ENCODE data around the gene TLE5.

DNA sequence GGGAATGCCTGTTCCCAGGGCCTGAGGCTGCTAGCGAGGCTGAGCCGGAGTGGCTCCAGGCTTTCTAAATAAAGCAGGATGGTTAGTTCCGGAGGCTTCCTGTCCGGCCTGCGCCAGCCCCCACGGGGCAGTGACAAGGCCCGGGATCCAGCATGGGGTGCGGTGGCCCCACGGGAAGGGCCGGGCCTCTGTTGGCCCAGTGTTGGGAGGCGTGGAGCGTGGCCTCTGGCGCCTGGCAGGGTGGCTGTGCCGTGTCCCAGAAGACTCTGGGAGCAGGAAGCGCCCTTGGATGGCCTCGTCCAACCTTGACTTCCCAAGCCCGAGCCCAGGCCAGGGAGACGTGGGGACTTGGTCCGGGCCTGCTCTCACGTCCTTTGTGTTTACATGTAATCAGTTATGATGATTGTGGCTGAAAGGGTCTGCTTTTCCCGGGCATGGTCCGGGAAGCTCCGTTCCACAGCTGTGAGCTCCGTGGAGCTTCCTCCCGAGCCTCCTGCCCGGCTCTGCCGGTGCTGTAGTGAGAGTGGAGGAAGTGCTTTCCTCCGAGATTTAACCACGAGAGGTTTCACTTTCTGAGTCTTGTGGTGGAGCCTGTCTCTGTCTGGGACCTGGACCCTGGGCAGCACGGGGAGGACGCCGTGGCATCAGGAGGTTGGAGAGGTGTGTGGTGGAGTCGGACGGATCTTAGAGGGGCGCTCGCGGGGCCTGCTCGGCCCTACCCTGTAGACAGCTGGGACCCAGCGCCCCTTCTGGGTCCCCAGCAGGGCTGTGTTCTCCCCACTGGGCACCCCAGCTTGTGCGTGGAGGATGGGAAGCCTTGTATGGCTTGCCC lies 36.4 kb upstream of the TLE5 start:
- TF ChIP-seq, protein P1, sequence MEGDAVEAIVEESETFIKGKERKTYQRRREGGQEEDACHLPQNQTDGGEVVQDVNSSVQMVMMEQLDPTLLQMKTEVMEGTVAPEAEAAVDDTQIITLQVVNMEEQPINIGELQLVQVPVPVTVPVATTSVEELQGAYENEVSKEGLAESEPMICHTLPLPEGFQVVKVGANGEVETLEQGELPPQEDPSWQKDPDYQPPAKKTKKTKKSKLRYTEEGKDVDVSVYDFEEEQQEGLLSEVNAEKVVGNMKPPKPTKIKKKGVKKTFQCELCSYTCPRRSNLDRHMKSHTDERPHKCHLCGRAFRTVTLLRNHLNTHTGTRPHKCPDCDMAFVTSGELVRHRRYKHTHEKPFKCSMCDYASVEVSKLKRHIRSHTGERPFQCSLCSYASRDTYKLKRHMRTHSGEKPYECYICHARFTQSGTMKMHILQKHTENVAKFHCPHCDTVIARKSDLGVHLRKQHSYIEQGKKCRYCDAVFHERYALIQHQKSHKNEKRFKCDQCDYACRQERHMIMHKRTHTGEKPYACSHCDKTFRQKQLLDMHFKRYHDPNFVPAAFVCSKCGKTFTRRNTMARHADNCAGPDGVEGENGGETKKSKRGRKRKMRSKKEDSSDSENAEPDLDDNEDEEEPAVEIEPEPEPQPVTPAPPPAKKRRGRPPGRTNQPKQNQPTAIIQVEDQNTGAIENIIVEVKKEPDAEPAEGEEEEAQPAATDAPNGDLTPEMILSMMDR (conservative IDR thresholded peaks at IDR 0.05; ENCODE audit: low read depth in 2 of 2): no peak
- TF ChIP-seq CREB1 (CRISPR knock-in tag; IDR thresholded peaks at IDR 0.05; ENCODE audit: low read depth) (no peak), EZH2 (IDR thresholded peaks at IDR 0.05; ENCODE audit: low read depth, unreplicated experiment) (no peak), POLR2AphosphoS5 (IDR thresholded peaks at IDR 0.05; ENCODE audit: low read depth) (no peak)
- TF ChIP-seq, protein P2, sequence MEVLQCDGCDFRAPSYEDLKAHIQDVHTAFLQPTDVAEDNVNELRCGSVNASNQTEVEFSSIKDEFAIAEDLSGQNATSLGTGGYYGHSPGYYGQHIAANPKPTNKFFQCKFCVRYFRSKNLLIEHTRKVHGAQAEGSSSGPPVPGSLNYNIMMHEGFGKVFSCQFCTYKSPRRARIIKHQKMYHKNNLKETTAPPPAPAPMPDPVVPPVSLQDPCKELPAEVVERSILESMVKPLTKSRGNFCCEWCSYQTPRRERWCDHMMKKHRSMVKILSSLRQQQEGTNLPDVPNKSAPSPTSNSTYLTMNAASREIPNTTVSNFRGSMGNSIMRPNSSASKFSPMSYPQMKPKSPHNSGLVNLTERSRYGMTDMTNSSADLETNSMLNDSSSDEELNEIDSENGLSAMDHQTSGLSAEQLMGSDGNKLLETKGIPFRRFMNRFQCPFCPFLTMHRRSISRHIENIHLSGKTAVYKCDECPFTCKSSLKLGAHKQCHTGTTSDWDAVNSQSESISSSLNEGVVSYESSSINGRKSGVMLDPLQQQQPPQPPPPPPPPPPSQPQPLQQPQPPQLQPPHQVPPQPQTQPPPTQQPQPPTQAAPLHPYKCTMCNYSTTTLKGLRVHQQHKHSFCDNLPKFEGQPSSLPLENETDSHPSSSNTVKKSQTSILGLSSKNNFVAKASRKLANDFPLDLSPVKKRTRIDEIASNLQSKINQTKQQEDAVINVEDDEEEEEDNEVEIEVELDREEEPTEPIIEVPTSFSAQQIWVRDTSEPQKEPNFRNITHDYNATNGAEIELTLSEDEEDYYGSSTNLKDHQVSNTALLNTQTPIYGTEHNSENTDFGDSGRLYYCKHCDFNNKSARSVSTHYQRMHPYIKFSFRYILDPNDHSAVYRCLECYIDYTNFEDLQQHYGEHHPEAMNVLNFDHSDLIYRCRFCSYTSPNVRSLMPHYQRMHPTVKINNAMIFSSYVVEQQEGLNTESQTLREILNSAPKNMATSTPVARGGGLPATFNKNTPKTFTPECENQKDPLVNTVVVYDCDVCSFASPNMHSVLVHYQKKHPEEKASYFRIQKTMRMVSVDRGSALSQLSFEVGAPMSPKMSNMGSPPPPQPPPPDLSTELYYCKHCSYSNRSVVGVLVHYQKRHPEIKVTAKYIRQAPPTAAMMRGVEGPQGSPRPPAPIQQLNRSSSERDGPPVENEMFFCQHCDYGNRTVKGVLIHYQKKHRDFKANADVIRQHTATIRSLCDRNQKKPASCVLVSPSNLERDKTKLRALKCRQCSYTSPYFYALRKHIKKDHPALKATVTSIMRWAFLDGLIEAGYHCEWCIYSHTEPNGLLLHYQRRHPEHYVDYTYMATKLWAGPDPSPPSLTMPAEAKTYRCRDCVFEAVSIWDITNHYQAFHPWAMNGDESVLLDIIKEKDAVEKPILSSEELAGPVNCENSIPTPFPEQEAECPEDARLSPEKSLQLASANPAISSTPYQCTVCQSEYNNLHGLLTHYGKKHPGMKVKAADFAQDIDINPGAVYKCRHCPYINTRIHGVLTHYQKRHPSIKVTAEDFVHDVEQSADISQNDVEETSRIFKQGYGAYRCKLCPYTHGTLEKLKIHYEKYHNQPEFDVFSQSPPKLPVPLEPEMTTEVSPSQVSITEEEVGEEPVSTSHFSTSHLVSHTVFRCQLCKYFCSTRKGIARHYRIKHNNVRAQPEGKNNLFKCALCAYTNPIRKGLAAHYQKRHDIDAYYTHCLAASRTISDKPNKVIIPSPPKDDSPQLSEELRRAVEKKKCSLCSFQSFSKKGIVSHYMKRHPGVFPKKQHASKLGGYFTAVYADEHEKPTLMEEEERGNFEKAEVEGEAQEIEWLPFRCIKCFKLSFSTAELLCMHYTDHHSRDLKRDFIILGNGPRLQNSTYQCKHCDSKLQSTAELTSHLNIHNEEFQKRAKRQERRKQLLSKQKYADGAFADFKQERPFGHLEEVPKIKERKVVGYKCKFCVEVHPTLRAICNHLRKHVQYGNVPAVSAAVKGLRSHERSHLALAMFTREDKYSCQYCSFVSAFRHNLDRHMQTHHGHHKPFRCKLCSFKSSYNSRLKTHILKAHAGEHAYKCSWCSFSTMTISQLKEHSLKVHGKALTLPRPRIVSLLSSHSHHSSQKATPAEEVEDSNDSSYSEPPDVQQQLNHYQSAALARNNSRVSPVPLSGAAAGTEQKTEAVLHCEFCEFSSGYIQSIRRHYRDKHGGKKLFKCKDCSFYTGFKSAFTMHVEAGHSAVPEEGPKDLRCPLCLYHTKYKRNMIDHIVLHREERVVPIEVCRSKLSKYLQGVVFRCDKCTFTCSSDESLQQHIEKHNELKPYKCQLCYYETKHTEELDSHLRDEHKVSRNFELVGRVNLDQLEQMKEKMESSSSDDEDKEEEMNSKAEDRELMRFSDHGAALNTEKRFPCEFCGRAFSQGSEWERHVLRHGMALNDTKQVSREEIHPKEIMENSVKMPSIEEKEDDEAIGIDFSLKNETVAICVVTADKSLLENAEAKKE (CRISPR knock-in tag; IDR thresholded peaks at IDR 0.05): no peak
- TF ChIP-seq, protein P3, sequence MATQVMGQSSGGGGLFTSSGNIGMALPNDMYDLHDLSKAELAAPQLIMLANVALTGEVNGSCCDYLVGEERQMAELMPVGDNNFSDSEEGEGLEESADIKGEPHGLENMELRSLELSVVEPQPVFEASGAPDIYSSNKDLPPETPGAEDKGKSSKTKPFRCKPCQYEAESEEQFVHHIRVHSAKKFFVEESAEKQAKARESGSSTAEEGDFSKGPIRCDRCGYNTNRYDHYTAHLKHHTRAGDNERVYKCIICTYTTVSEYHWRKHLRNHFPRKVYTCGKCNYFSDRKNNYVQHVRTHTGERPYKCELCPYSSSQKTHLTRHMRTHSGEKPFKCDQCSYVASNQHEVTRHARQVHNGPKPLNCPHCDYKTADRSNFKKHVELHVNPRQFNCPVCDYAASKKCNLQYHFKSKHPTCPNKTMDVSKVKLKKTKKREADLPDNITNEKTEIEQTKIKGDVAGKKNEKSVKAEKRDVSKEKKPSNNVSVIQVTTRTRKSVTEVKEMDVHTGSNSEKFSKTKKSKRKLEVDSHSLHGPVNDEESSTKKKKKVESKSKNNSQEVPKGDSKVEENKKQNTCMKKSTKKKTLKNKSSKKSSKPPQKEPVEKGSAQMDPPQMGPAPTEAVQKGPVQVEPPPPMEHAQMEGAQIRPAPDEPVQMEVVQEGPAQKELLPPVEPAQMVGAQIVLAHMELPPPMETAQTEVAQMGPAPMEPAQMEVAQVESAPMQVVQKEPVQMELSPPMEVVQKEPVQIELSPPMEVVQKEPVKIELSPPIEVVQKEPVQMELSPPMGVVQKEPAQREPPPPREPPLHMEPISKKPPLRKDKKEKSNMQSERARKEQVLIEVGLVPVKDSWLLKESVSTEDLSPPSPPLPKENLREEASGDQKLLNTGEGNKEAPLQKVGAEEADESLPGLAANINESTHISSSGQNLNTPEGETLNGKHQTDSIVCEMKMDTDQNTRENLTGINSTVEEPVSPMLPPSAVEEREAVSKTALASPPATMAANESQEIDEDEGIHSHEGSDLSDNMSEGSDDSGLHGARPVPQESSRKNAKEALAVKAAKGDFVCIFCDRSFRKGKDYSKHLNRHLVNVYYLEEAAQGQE (IDR thresholded peaks at IDR 0.05; ENCODE audit: unreplicated experiment): no peak
- TF ChIP-seq, protein P4, sequence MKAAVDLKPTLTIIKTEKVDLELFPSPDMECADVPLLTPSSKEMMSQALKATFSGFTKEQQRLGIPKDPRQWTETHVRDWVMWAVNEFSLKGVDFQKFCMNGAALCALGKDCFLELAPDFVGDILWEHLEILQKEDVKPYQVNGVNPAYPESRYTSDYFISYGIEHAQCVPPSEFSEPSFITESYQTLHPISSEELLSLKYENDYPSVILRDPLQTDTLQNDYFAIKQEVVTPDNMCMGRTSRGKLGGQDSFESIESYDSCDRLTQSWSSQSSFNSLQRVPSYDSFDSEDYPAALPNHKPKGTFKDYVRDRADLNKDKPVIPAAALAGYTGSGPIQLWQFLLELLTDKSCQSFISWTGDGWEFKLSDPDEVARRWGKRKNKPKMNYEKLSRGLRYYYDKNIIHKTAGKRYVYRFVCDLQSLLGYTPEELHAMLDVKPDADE (IDR thresholded peaks at IDR 0.05): no peak

All from GM23338 (cell line).